DOHH2 (cell line): ENCODE measurements around the gene GALNS.

Source experiments
- EZH2phosphoT487 ChIP-seq: fragments of 200-600 bp; sonication (generic); IDR thresholded peaks from 2 replicates; pipeline ENCODE4 v1.6.1; 2017; ENCODE audit warnings: borderline replicate concordance, mild to moderate bottlenecking, antibody characterized with exemption, low read length, moderate library complexity, mixed read lengths
- TF ChIP-seq, protein P1 (sequence below): fragments of 200-600 bp; sonication (generic); IDR thresholded peaks from one replicate; pipeline ENCODE4 v1.5.1; 2014; ENCODE audit warnings: antibody characterized with exemption, mild to moderate bottlenecking, low read depth, low read length; ENCODE audit not compliant: poor library complexity, severe bottlenecking

DNA sequence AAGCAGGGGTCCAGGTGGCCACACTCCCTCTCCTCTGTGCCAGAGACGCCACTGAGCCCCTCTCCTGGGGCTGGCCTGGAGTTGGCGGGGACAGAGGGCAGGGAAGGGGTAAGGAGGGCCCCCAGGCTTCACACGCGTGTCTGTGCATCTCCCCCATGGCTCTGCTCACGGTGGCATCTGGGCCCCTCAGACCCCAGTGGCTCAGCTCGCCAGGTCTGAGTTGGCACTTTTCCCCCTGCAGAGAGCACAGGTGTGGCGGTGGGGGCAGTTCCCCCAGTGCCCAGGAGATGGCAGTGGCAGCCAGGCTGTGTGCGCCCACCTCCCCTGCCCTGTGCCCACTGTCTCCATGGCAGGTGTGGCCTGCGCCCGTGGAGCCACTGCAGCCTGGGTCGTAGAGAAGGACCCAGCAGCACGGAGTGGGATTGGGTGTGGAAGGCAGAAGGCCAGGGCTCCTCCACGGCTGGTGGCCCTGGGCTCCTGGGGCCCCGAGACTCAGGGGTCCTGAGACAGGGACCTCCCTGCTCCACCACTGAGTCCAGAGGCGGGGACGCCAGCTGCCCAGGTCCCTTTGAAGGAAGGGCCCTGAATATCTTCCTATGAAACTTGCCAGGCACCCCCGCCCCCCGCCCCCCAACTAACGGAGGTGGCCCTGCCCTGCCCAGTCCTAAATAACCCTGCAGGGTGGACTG is 40.7 kb downstream of the GALNS start:
- TF ChIP-seq, protein P1, sequence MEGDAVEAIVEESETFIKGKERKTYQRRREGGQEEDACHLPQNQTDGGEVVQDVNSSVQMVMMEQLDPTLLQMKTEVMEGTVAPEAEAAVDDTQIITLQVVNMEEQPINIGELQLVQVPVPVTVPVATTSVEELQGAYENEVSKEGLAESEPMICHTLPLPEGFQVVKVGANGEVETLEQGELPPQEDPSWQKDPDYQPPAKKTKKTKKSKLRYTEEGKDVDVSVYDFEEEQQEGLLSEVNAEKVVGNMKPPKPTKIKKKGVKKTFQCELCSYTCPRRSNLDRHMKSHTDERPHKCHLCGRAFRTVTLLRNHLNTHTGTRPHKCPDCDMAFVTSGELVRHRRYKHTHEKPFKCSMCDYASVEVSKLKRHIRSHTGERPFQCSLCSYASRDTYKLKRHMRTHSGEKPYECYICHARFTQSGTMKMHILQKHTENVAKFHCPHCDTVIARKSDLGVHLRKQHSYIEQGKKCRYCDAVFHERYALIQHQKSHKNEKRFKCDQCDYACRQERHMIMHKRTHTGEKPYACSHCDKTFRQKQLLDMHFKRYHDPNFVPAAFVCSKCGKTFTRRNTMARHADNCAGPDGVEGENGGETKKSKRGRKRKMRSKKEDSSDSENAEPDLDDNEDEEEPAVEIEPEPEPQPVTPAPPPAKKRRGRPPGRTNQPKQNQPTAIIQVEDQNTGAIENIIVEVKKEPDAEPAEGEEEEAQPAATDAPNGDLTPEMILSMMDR: peak; percentile 92
- TF ChIP-seq EZH2phosphoT487: no peak
